Activated T-helper 9 cell treated with anti-CD3 and anti-CD28 coated beads, Interleukin-2, amount 50 U/mL, for 16 hours (primary cell): ENCODE results near the gene IFITM2.

Experiments
- DNase-seq: peaks from one replicate; pipeline ENCODE4 v3.0.0-alpha.2; 2020; ENCODE audit warnings: low read depth

The IFITM2 gene

DNA sequence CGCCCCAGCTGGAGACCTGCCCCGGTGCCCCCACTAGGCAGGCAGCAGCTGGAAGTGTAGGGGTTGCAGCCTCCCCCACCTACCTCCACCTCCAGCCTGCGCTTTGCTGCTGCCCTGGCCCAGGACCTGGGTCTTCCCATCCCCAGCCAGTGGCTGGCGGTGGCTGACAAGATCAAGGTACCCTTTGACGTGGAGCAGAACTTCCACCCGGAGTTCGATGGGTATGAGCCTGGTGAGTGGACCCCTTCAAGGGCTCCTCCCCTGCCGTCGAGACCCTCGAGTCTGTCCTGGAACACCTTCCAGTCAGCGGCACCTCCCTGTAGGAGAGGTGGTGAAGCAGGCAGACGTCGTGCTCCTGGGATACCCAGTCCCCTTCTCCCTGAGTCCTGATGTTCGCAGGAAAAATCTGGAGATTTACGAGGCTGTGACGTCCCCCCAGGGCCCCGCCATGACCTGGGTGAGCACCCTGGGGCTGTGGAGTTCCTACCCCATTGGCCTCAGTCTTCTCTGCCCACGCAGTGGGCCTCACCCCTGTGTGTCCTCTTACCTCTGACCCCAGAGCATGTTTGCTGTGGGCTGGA is 14.3 kb upstream of the IFITM2 start:
- no peak for DNase-seq

DNA sequence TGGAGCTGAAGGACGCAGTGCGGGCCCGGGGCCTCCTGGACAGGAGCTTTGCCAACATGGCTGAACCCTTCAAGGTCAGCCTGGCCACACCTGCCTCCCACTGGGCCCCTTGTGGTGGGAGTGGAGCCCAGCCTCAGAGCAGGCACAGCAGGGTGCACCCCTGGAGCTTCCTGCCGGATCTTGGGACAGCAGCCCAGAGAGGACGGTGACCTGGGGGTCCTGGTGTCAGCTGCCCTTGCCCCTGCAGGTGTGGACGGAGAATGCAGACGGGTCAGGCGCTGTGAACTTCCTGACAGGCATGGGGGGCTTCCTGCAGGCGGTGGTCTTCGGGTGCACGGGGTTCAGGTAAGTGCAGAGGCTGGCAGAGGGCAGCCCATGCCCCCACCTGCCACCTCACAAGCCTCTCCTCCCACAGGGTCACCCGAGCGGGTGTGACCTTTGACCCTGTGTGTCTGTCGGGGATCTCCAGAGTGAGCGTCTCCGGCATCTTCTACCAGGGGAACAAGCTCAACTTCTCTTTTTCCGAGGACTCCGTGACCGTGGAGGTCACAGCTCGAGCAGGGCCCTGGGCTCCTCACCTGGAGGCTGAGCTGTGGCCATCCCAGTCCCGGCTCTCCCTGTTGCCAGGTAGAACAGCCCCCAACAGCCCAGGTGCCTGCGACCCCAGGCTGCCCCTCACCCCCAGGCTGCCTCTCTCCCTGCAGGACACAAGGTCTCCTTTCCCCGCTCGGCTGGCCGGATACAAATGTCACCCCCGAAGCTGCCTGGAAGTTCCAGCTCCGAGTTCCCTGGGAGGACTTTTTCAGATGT is 13.6 kb upstream of the IFITM2 start:
- DNase-seq = no peak

DNA sequence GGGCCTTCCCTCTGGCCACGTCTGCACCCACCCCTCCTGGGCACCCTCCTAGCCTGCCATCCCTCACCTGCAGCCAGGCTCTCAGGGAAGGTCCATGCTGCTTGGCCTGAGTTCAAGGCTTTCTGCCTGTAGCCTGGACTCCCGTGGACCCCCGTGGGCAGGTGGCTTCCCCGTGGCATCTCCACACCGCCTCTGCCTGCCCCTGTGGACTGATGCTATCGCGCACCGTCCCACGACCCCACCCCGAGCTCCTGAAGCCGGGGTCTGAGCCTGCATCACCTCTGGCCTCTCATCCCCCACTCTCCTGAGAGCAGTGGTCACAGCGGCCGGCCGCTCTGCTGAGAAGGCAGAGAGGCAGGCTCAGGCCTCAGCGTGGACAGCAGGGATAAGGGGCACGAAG is 12.8 kb upstream of the IFITM2 start:
- no peak for DNase-seq

DNA sequence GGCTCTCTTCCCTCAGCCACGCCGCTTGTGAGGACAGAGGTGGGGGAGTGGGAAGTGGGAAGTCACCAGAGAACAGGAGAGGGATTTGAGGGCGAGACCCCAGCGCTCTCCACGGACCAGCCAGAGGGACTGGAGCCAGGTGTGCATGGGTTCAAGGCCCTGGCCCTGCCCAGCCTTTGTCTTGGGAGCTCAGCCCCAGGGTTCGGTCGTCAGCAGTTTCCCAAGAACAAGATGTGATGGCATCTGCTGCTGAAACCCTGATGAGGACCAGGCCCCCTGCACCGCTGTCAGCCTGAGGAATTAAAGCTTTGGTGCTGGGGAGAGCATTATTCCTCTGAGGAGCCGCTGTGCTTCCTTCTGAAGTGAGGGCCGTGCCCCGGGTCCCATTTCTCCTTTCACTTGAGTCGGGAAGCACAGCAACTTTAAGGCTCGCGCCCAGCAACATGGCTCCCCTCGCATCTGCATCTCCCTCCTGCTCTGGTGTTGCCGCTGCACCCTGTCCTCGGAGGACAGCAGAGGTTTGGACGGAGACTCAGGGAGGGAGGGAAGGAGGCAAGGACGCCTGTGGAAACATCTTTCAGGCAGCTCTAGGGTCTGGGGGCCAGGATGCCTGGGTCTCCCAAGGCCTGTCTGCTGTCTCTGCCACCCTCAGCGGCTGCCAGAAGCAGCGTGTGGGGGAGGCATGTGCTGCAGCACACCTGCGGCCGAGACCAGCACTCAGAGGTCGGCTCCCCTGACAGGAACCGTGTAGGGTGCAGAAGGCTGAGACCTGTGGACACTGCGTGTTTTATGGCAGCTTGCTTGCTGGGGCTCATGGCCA is 12.1 kb upstream of the IFITM2 start:
- DNase-seq = no peak

DNA sequence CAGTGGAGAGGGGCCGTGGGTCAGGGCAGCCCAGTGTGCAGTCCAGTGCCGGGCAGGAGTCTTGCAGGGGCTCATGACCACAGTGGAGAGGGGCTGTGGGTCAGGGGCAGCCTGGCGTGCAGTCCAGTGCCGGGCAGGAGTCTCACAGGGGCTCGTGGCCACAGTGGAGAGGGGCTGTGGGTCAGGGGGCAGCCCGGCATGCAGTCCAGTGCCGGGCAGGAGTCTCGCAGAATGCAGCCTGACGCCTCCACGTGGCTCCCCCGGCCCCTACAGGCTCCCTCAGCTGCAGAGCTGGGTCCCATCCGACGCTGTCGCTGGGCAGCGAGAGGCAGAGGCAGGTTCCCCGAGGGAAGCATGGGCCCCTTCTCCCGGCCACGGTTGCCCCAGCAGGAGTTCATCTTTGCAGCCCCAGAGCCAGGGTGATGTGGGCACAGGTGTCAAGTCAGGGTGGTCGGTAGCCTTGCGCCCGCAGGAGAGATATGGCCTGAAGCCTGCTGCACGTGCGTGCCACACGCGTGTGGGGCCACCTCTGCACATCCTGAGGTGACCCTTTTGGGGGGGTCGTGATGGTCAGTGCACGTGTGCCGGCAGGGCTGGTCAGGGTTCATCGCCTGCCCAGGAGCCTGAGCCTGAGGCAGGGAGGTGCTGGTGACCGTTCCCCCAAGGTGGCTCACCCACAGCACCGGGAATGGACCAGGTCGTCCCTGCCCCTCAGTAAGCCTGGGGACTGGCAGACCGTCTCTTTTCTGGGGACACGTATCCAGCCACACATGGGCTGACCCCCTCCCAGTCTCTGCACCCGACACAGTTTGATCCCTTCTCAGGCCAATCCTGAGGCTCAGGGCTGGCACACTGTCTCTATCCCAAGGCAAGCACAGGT is 11.2 kb upstream of the IFITM2 start:
- DNase-seq = no peak

DNA sequence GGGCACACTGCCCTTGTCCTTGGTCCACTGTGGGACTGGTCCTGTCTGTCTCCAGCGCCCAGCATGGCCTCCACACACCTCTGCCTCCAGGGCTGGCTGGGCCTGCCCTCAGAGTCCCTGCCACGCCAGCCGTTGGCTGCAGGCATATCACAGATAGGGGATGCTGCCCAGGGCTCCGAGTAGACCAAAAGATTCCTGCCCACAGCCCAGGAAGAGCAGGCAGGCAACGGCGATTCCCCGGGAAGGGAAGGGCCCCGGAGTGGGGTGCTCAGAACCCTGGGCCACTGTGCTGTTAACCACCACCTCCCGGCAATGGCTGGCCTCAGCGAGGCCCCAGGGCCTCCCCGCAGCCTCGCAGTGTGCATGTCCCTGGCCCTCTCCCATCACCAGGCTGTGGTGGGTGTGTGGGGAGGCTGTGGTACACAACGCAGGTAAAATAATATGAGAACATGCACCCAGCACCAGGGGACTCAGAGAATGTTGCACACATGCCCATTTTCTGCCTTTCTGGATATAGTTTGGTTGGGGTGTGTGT is 10.5 kb upstream of the IFITM2 start:
- no peak for DNase-seq

DNA sequence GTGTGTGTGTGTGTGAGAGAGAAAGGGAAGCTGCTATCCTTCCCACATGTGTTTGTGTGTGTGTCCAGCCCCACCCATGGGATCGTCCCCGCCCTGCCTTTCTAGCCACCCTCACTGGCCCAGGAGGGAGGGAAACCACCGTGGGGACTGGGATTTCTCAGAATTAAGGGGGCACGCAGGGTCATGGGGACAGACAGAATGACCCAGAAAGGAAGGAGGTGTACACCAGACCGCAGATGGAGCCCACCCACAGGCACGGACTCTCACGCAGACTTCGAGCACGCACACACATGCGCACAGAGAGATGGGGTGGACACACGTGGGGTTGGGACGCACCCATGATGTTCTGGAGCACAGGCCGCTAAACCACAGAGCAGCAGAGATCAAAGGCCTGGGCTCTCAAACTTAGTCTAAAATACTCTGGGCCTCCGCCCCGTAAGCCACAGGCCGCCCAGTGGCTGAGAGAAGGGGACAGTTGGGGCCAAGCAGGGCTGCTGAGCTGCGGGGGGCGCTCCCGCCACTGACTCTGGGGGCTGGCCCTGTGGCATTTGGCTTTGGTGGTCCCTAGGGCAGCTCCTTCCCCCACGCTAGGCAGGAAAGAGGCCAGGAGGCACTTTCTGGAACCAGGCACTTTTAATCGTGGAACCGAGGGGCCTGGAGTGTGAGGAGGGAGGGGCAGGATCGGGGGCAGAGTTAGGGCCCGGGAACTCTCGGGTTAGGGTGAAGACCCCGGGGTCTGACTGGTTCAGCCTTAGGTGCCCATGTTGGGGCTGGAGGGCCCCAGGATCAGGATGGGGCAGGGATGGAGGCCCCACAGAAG is 9.8 kb upstream of the IFITM2 start:
- no peak for DNase-seq

DNA sequence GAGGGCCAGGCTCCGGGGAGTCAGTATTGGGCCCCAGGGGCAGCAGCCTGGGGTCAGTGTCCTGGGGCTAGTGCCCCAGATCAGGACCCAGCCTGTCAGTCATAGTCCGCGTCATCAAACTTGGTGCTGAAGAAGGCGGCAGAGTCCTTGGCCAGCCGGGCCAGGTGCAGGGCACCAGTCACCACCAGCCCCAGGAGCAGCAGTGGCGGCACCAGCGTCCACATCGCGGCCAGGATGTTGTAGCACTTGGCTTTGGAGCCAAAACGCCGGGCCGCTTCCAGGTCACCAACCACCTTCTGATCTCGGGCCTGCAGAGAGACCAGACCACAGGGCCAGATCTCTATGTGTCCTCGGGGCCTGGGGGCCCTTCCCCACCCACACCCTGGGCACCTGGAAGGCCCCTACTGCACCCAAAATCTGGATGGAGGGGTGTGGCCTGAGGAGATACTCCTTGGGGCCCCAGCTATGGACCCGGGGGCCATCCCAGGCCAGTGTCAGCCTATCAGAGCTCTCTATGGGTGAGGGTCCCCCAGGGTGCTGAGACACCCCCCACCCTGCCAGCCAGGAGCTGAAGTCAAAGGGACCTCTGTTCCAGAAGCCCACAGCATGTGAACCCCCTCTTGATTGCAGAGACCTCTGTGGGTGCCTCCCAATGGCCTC is 9.1 kb upstream of the IFITM2 start:
- no peak for DNase-seq

DNA sequence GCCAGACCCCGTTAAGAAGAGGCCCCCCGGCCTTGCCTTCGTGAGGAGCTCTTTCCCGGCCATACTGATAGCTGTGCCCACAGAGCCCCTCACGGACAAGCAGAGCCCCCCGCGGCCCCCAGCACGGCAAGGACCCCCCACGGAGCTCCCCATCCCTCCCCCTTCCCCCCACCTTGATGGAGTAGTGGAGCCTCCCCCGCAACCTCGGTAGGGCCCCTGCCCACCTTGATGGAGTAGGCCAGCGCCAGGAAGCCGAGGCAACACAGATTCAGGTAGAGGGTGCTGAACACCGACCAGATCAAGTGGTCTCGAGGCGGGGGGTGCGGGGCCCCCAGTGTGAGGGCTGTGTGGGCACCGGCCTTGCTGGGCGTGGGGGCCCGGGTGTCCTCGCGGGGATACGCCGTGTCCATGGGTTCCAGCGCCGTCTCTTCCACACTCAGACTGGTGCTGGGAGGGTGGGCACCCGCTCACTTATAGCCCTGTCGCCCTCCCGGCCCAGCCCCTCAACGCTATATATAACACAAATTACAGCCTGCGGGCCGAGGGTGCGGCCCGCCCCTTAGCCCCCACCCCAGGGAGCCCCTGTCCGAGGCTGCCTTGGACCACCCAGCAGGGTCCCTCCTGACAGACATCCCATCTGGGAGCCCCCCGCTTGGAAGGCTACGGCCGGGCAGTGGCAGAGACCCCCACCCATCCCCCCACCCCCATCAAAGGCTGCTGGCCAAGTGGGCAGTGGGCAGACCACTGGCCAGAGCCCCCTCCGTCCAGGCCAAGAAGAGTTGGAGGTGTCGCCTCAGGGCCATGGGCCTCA is 8.3 kb upstream of the IFITM2 start, which contains the start of gene IFITM5:
Gene IFITM5 (minus strand): TSS at position 446 of the 811 bp plus-strand sequence. CDS start 36 bp downstream, at position 410.
- DNase-seq = no peak

DNA sequence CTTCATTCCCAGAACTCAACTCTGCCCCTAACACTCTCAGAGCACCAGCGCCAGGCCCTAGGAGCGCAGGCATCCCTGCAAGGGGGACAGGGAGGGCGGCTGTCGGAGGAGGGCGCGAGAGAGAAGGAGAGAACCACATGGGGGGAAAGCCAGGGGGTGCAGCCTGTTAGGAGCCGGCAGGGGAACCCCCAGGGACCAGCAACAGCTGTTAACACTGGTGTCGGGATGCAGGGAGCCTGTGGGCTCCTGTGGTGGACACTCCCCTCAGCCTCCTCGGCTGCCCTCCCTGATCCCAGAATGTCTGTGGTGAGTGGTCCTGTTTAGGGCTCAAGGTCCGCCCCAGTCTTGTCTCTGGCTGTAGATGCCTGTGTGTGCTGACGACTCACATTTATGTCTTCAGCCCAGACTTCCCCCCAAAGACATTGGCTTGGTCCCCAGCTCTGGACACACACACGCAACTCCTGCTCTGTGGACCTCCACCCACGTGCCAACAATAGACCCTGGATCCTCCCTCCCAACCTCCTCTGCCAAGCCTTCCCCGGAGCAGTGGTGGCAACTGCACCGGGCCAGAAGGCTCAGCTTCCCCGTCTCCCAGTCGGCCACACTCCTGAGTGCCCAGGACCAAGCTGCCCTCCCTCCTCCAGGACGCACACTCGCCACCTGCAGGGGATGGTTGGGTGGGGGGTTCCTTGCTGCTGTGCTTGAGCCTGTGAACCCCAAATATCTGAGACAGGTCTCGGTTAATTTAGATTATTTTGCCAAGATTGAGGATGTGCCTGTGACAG is 7.5 kb upstream of the IFITM2 start:
- no peak for DNase-seq

DNA sequence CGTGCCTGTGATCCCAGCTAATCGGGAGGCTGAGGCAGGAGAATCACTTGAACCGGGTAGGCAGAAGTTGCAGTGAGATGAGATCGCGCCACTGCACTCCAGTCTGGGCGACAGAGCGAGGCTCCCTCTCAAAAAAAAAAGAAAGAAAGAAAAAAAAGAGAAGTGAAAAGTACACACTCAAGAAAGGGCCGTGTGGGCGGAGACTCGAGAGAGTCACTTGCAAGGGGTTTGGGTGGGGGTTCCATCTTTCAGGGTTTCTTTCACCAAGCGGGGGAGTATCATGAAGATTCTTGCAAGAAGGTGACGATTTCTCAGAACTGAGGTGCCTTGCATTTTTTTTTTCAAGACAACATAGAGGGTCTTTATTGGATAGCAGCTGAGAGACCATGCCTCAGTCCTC is 4.3 kb upstream of the IFITM2 start:
- DNase-seq = no peak

DNA sequence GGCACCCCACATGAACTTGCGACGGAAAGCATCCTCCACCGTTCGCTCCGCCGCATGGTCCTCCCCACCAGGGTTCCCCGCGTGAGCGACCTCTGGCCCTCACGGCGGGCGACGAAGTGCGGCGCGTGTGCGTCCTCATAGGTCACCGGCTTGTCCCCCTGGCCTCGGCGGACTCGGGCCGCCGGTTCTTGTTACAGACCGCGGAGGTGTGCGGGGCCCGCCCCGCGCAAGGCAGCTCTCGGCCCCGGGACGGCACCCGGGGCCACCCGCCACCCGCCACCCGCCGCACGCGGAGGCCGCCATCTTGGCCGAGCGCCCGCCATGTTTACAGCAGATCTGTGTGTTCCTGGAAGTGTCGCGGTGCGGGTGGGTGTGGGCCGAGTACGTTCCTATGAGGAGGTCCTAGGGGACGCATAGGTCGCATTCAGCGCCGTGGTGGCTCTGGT is 3.5 kb upstream of the IFITM2 start:
- no peak for DNase-seq

DNA sequence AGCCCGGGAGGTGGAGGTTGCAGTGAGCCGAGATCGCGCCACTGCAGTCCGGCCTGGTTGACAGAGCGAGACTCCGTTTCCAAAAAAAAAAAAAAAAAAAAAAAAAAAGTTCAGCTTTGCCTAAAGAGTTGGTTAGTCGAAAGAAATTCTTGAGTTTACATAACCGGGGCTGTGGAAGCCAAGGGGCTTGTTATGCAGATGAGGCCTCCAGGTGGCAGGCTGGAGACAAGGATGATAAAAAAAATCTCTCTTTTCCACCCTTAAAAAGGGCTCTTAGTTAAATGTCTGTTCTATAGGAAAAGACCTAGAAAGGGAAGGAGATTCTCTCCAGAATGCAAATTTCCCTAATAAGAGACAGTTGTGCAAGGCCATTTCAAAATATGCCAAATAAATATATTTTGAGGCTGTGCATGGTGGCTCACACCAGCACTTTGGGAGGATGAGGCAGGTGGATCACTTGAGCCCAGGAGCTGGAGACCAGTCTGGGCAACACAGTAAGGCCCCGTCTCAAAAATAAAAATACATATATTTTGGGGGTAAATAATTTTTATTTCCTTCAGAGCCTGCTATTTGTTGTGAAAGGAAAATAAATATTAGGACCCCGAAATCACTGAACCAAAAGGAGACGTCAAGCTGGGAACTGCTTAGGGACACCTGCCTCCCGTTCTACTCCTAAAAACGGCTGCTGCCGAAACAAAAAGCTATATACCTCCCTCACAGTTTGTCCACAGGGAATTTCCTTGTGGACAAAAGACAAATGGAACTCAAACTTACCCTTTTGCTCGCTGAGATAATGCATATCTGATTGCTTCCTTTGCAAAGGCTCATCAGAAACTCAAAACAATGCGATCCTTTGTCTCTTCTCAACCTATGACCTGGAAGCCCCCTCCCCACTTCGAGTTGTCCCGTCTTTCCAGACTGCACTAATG is 2.4 kb upstream of the IFITM2 start:
- DNase-seq = no peak

DNA sequence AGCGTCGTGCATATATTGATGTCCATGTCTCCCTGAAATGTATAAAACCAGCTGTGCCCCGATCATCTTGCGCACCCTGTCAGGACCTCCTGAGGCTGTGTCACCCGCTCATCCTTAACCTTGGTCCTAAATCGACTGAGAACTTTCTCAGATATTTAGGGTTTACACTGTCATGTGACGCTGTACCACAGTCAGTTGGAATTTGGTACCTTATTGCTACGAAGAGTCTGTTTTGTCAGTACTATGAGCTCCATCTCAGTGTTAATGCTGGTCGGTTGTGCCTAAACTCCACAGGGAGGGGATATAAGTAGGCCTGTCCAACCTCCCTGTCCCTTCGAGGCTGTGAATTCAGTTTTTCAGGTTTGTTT is 1.8 kb upstream of the IFITM2 start:
- DNase-seq = no peak

DNA sequence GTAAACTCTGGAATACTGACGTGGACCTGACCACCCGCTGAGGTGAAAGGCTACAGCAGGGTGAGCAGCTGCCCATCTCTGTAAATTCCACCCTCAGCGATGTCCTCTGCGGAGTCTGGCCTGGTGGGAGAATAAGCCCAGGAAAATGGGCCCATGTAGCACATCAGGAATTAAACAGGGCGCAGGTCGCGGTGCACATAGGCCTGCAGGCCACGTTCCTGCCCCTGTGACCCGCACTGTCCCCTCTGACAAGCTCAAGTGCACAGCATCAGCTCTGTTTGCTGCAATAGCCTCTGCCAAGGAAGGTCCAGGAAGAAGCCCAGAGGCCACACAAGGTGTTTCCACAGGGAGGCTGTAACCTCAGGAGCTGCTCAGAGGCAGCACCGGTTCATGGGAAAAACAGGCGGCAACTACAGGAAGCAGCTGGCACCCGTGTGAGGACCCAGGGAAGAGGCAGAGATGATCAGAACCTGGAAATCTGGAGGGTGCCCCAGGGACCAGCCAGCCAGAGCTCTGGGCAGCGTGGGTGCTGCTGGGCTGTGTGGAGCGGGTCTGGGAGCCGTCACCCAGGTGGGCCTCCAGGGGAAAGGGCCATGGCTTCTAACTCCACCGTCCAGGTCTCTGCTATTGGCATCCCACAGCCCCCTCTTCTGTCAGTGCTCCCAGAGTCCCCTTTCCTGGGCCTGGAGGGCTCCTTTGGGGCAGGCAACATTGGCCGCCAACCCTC is 808 bp upstream of the IFITM2 start:
- no peak for DNase-seq
